22Rv1 (cell line): ENCODE data around the gene OR2H1.

Source experiments
- H3K27ac ChIP-seq: fragments of 450-650 bp; 2 replicates; pipeline ENCODE4 v1.5.1; 2017
- ZFX ChIP-seq: fragments of 450-650 bp; IDR thresholded peaks from 2 replicates; pipeline ENCODE4 v1.6.1; 2017; ENCODE audit warnings: antibody characterized with exemption, borderline replicate concordance
- TF ChIP-seq, protein P1 (sequence below): fragments of 450-650 bp; IDR thresholded peaks from 2 replicates; pipeline ENCODE4 v1.5.1; 2017; ENCODE audit warnings: mild to moderate bottlenecking

OR2H1 gene

DNA sequence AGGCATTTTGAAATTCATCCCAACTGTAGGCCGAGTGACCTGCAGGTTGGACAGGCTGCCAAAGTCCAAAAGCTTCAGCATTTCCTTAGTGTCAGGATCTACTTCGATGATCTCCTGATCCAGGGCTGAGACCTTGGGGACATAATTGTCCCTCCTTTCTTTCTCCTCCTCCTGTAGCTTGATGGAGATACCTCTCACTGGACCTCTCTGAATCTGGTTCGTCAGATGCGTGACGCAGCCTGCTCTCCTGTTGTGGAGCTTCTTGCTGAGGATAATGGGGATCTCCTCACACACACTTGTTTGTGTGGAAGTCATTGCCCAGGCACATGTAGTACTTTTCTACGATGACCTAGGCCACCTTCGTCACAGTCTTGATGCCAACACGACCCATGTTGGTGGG, 32.3 kb downstream of the OR2H1 start:
- TF ChIP-seq ZFX = no peak
- TF ChIP-seq, protein P1, sequence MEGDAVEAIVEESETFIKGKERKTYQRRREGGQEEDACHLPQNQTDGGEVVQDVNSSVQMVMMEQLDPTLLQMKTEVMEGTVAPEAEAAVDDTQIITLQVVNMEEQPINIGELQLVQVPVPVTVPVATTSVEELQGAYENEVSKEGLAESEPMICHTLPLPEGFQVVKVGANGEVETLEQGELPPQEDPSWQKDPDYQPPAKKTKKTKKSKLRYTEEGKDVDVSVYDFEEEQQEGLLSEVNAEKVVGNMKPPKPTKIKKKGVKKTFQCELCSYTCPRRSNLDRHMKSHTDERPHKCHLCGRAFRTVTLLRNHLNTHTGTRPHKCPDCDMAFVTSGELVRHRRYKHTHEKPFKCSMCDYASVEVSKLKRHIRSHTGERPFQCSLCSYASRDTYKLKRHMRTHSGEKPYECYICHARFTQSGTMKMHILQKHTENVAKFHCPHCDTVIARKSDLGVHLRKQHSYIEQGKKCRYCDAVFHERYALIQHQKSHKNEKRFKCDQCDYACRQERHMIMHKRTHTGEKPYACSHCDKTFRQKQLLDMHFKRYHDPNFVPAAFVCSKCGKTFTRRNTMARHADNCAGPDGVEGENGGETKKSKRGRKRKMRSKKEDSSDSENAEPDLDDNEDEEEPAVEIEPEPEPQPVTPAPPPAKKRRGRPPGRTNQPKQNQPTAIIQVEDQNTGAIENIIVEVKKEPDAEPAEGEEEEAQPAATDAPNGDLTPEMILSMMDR = no peak
- H3K27ac ChIP-seq = no peak overlapping the region

DNA sequence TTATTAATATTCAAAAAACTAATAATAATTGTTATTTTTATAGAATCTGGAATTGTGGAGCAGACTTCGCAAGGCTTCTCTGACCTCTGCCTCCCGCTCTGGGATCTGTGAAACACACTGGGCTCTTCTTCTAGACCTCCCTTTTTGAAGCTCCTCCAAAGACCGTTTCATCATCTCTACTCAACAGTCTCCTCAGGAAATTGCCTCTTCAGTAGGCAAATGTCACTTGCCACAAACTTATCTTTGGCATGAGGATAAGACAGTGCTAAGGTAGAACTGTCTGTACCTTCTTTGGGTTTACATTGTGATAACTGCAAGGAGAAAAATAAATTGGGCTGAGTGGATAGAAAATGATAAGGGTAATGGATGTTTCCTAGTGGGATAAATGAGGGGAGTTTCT, 33.1 kb downstream of the OR2H1 start:
- TF ChIP-seq, protein P1 = no peak
- no peak for TF ChIP-seq ZFX

DNA sequence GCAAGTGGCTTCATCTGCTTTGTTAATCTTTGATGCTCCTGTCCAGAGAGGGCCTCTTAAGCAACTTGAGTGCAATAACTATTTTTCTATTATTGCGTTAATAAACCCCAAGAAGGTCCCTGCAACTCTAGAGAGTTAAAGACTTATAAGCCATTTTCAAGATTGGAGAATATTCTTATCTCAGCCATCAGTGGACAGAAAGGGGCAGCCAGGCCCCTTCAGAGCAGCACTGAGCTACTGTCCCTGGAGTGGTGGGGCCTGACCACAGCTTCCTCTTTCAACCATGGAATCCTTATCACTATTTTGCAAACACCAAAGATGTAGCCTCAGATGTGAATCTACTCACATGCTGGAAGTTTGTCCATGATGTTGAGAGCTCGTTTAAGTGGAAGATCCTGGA, 33.6 kb downstream of the OR2H1 start:
- TF ChIP-seq, protein P1 = no peak
- no peak for TF ChIP-seq ZFX
- no peak overlapping the region for H3K27ac ChIP-seq

More for the DNA sequence above, 33.1 kb downstream of the OR2H1 start:
- no peak overlapping the region for H3K27ac ChIP-seq

DNA sequence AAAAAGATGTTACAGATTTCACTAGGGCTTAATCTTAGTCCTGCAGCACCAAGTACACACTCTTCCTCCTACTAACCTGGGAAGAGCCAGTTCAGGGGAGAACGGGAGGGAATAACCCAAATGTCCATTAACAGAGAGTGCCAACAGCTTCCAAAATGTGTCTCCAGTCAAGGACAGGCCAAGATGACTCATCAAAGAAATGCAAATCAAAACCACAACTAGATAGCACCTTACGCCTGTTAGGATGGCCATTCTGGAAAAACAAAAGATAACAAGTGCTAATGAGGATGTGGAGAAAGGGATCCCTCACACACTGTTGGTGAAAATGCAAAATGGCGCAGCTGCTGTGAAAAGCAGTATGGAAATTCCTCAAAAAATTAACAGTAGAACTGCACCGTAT, 34.6 kb downstream of the OR2H1 start:
- TF ChIP-seq, protein P1 = no peak
- TF ChIP-seq ZFX = no peak
- H3K27ac ChIP-seq = no peak overlapping the region

DNA sequence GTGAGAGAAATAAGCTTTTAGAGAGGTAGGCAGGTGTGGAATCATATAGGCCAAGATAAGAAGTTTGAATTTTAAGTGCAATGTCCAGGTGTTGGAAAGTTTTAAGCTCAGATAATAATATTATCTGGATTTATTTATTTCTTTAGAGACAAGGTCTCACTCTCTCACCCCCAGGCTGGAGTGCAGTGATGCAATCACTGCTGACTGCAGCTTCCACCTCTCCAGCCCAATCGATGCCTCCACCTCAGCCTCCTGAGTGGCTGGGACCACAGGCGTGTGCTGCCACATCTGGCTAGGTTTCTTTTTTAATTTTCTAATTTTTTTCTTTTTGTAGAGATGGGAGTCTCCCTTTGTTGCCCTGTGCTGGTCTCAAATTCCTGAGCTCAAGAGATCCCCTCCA, 36.3 kb downstream of the OR2H1 start:
- no peak for TF ChIP-seq ZFX
- TF ChIP-seq, protein P1 = no peak
- no peak overlapping the region for H3K27ac ChIP-seq

DNA sequence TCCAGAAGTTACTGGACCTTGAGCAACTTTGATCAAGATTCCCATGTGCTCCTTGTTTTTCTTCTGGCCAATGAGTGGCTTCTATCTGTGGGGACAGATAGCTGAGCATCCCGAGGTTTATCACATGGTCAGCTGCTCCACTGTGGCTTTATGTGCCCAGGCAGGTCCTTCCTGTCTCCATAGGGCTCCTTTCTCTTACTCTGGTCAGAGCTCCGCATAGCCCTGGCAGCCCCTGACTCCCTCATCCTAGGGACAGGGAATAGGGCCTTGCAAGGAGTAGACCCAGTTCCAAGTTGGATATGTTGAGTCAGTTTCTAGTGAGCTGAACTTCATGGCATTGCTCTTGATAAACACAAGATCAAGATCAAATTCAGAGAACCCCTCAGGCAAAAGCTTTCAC, 37.2 kb downstream of the OR2H1 start:
- no peak overlapping the region for H3K27ac ChIP-seq
- TF ChIP-seq, protein P1 = no peak
- TF ChIP-seq ZFX = no peak

DNA sequence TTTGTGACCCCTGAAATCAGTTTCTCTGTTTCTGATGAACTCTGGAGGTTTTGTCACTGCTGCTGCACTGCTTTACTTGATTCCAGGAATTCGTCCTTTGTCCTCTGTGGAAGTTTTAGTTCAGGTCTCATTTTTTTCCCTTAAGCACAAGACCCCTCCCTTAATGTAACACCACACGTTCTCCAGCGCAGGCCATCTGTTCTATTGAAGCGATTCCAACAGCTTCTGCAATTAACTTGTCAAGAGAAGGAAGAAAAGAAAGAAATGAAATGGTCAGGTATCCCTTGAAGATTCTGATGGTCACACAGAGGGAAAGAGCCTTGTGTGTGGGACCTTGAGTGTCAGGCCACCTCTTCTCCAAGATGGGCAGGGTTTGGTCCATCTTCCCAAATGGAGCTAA, 38.6 kb downstream of the OR2H1 start:
- no peak for TF ChIP-seq ZFX
- TF ChIP-seq, protein P1 = no peak
- no peak overlapping the region for H3K27ac ChIP-seq
